Measurements from ENCODE around the gene PSKH1.
"Not testable (repeated sequence)": the region's sequence is repeated elsewhere in the genome, so short reads cannot be mapped to it uniquely, and the experiment has no call there.

The PSKH1 gene

DNA sequence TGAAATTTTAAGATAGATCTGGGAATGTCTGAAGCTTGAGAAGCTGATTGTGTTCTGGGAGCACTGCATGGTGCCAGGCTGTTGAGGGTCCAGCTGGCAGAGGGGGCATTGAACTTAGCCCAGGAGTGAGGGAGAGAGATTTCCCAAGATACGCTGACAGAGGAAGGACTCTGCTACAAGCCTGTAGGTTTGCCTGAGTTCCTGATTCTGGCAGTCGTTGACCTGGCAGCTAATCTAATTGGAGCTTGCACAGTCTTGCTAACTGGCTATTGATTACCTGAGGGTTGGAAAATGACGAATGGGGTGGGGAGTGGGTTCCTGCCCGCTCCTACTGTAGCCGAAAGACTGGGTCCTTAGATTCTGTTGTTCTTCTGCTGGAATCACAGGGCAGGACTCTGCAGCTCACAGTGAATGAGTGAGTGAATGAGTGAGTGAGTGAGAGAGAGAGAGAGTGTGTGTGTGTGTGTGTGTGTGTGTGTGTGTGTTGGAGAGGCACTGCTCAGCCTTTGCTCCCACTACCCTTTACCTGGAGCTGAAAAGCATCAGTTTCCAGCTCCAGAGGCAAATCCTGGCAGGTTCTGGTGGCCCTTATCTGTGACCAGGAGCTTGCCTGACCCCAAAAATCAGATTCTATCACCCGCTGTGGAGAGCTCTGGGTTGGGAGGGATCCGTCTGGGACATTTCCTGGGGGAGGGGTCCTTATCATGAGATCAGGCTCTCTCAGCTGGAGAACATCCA is 21.9 kb downstream of the PSKH1 start:
- TF ChIP-seq, protein P1, sequence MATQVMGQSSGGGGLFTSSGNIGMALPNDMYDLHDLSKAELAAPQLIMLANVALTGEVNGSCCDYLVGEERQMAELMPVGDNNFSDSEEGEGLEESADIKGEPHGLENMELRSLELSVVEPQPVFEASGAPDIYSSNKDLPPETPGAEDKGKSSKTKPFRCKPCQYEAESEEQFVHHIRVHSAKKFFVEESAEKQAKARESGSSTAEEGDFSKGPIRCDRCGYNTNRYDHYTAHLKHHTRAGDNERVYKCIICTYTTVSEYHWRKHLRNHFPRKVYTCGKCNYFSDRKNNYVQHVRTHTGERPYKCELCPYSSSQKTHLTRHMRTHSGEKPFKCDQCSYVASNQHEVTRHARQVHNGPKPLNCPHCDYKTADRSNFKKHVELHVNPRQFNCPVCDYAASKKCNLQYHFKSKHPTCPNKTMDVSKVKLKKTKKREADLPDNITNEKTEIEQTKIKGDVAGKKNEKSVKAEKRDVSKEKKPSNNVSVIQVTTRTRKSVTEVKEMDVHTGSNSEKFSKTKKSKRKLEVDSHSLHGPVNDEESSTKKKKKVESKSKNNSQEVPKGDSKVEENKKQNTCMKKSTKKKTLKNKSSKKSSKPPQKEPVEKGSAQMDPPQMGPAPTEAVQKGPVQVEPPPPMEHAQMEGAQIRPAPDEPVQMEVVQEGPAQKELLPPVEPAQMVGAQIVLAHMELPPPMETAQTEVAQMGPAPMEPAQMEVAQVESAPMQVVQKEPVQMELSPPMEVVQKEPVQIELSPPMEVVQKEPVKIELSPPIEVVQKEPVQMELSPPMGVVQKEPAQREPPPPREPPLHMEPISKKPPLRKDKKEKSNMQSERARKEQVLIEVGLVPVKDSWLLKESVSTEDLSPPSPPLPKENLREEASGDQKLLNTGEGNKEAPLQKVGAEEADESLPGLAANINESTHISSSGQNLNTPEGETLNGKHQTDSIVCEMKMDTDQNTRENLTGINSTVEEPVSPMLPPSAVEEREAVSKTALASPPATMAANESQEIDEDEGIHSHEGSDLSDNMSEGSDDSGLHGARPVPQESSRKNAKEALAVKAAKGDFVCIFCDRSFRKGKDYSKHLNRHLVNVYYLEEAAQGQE (IDR thresholded peaks at IDR 0.05; ENCODE audit: insufficient replicate concordance, low read depth) = no peak
- TF ChIP-seq, protein P2, sequence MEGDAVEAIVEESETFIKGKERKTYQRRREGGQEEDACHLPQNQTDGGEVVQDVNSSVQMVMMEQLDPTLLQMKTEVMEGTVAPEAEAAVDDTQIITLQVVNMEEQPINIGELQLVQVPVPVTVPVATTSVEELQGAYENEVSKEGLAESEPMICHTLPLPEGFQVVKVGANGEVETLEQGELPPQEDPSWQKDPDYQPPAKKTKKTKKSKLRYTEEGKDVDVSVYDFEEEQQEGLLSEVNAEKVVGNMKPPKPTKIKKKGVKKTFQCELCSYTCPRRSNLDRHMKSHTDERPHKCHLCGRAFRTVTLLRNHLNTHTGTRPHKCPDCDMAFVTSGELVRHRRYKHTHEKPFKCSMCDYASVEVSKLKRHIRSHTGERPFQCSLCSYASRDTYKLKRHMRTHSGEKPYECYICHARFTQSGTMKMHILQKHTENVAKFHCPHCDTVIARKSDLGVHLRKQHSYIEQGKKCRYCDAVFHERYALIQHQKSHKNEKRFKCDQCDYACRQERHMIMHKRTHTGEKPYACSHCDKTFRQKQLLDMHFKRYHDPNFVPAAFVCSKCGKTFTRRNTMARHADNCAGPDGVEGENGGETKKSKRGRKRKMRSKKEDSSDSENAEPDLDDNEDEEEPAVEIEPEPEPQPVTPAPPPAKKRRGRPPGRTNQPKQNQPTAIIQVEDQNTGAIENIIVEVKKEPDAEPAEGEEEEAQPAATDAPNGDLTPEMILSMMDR (IDR thresholded peaks at IDR 0.05; ENCODE audit: insufficient read depth, low read length) = no peak
- no peak for TF ChIP-seq SPI1 (IDR thresholded peaks at IDR 0.05; ENCODE audit: borderline replicate concordance, low read depth)
- no peak for TF ChIP-seq POLR2AphosphoS5 (IDR thresholded peaks at IDR 0.05; ENCODE audit: low read depth)
- no peak for TF ChIP-seq GABPA (IDR thresholded peaks at IDR 0.05; ENCODE audit: low read depth)
- DNase-seq (ENCODE audit: low read depth in 1 of 2, low spot score in 1 of 2) = no peak
- Histone ChIP-seq H3K27me3 (ENCODE audit: insufficient read depth, poor library complexity, severe bottlenecking) (no peaks in the 10 kb centered on the region), H3K27ac (replicated peaks) (no peak overlapping the region), H3K4me3 (replicated peaks; ENCODE audit: insufficient read depth, low read length) (no peak overlapping the region)

DNA sequence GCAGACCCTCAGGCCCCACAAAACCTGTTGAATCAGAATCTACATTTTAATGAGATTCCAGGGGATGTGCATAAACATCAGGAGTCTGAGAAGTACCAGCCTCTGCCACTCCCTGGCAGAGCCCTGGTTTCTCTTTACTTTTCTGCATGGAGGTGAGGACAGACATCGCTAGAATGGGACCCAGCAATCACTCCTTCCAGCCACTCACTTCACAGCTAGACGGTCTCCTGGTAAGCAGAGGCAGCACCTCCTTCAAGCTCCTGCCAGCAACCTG is 22.4 kb downstream of the PSKH1 start:
- not testable (repeated sequence) for DNase-seq (ENCODE audit: low read depth in 1 of 2, low spot score in 1 of 2); H3K27me3 ChIP-seq (ENCODE audit: insufficient read depth, poor library complexity, severe bottlenecking); H3K27ac ChIP-seq (replicated peaks); H3K4me3 ChIP-seq (replicated peaks; ENCODE audit: insufficient read depth, low read length)

DNA sequence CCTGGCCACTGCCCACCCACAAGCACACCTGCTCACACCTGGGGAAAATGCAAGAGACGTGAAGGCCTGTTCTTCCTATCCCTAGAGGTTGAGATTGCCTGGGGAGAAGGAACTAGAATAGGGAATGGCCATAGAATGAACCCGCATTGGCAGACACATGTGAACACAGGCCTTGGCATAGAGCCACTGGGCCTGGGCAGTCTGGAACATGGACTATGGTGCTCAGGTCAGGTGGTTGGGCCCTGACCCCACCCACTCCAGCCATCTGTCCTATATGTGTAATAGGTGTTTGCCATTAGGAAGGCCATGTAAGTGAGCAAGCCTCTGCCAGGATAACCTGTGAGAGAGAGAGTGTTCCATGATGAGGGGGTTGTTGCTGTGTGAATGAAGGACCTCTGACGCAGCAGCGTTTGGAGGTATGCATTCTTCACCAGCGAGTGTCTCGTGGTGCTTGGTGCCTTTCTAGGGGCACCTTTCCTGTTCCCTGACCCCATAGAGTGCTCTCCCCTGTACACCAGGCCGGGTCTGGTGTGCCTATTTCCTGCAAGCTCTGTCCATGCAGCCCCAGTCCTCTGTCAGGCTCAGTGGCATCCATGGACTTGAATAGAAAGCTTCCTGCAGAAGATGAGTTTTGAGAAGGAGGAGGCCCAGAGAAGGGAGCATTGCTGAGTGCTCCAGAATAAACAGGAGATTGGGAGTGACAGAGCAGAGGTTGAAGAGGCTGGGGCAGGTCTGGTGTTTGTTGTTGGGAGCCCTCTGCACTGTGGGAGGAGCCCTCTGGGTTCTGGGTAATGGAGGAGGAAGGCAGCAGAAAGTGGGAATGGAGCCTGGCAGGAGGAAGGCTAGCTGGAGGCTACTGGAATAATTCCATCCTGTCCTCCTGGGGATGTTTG is 23.0 kb downstream of the PSKH1 start:
- DNase-seq (ENCODE audit: low read depth in 1 of 2, low spot score in 1 of 2) = no peak
- Histone ChIP-seq H3K27ac (replicated peaks) (no peak overlapping the region), H3K4me3 (replicated peaks; ENCODE audit: insufficient read depth, low read length) (no peak overlapping the region), H3K27me3 (ENCODE audit: insufficient read depth, poor library complexity, severe bottlenecking) (no peaks in the 10 kb centered on the region)
- TF ChIP-seq, protein P1 (IDR thresholded peaks at IDR 0.05; ENCODE audit: insufficient replicate concordance, low read depth) = no peak
- TF ChIP-seq SPI1 (IDR thresholded peaks at IDR 0.05; ENCODE audit: borderline replicate concordance, low read depth) (no peak), POLR2AphosphoS5 (IDR thresholded peaks at IDR 0.05; ENCODE audit: low read depth) (no peak), GABPA (IDR thresholded peaks at IDR 0.05; ENCODE audit: low read depth) (no peak)
- TF ChIP-seq, protein P2 (IDR thresholded peaks at IDR 0.05; ENCODE audit: insufficient read depth, low read length) = no peak

DNA sequence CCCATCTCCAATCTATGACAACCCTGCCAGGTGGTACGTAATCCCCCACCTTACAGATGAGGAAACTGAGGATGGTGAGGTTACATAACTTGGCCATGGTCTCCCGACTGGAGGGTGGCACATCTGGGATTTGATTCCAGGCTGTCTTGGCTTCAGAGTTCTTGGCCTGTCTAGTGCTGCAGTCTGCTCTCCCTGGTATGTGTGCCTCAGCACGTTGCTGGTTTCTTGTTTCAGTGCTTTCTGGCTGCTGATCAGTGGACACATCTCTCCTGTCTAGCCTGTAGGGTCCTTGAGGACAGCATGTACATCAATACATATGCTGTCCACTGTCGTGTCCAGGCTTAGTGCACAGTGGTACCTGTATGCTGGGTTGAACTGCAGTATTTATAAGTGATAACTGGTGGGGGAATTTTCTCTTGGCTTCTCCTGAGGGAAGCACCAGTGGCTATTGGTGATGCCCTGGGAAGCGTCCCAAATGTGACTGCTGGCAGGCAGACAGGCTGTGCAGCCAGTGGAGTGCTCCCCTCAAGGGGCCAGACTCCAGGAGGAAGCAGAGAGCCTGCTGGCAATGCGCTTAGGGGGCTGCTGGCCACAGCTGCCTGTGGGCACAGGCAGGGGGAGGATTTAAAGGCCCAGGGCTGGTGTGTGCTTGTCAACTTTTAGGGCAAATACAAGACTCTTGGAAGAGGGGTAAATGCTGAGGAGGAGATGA is 24.2 kb downstream of the PSKH1 start:
- Histone ChIP-seq H3K4me3 (replicated peaks; ENCODE audit: insufficient read depth, low read length) (no peak overlapping the region), H3K27ac (replicated peaks) (no peak overlapping the region), H3K27me3 (ENCODE audit: insufficient read depth, poor library complexity, severe bottlenecking) (no peaks in the 10 kb centered on the region)
- TF ChIP-seq, protein P1 (IDR thresholded peaks at IDR 0.05; ENCODE audit: insufficient replicate concordance, low read depth) = no peak
- TF ChIP-seq GABPA (IDR thresholded peaks at IDR 0.05; ENCODE audit: low read depth) (no peak), SPI1 (IDR thresholded peaks at IDR 0.05; ENCODE audit: borderline replicate concordance, low read depth) (no peak), POLR2AphosphoS5 (IDR thresholded peaks at IDR 0.05; ENCODE audit: low read depth) (no peak)
- TF ChIP-seq, protein P2 (IDR thresholded peaks at IDR 0.05; ENCODE audit: insufficient read depth, low read length) = no peak
- no peak for DNase-seq (ENCODE audit: low read depth in 1 of 2, low spot score in 1 of 2)

Data from HL-60 (cell line).